MCF 10A (cell line): Measurements from ENCODE around the gene OR7D2. TPM values are rescaled to one million over a fixed set of nuclear protein-coding genes. Genes with fewer than 3 reads are reported as not detected.

Source experiments
- BruUV-seq: library from RNA; stranded (reverse); fragments of 400-500 nt; replicated peaks from 2 replicates; lab custom pipeline; 2021; lab: Mats Ljungman, UMichigan
- CTCF ChIA-PET: fragments of 300-600 bp; sonication (Branson Sonifier 250); formaldehyde crosslinking; extraction: SDS; loops from one replicate; lab custom pipeline; 2021; ENCODE audit warnings: antibody characterized with exemption, inconsistent platforms; lab: Yijun Ruan, JAX
- POLR2A ChIA-PET: fragments of 300-600, 350-650 bp; sonication (Branson Sonifier 250); formaldehyde crosslinking; extraction: SDS; loops from one replicate; lab custom pipeline; 2020; ENCODE audit warnings: antibody characterized with exemption, inconsistent platforms; lab: Yijun Ruan, JAX
- DNase-seq: peaks from one replicate; pipeline ENCODE4 v3.0.0-alpha.2; 2018; ENCODE audit not compliant: unreplicated experiment
- H3K27ac Mint-ChIP-seq: one replicate; pipeline ENCODE4 v1.8.0; 2022; ENCODE audit warnings: mild to moderate bottlenecking, low read depth, mixed read lengths; ENCODE audit not compliant: unreplicated experiment
- H3K27me3 Mint-ChIP-seq: one replicate; pipeline ENCODE4 v1.8.0; 2022; ENCODE audit warnings: mixed read lengths; ENCODE audit not compliant: insufficient read depth, unreplicated experiment
- H3K36me3 Mint-ChIP-seq: one replicate; pipeline ENCODE4 v1.8.0; 2022; ENCODE audit warnings: mild to moderate bottlenecking, moderate library complexity, mixed read lengths; ENCODE audit not compliant: insufficient read depth, unreplicated experiment
- H3K4me1 Mint-ChIP-seq: one replicate; pipeline ENCODE4 v1.8.0; 2022; ENCODE audit warnings: mixed read lengths; ENCODE audit not compliant: insufficient read depth, unreplicated experiment
- H3K4me3 Mint-ChIP-seq: one replicate; pipeline ENCODE4 v1.8.0; 2022; ENCODE audit warnings: mild to moderate bottlenecking, moderate library complexity, mixed read lengths; ENCODE audit not compliant: unreplicated experiment
- H3K9me3 Mint-ChIP-seq: one replicate; pipeline ENCODE4 v1.8.0; 2022; ENCODE audit warnings: mixed read lengths; ENCODE audit not compliant: unreplicated experiment
- intact Hi-C: fragments of 100-400 bp; cut with micrococcal nuclease; formaldehyde crosslinking; loops from 2 replicates; pipeline ENCODE4 v1.14.1; 2022
- total RNA-seq: library from RNA; stranded (reverse); gene quantifications from 2 replicates; pipeline ENCODE4 v1.2.3, GENCODE V29; 2022
- TF ChIP-seq, protein P1 (sequence below): fragments of 200-600 bp; IDR thresholded peaks from one replicate; pipeline ENCODE4 v1.8.0; 2022; ENCODE audit warnings: antibody characterized with exemption, mild to moderate bottlenecking; ENCODE audit not compliant: unreplicated experiment

The OR7D2 gene
- total RNA-seq, 1 experiment from 2014 or later, result not detected

DNA sequence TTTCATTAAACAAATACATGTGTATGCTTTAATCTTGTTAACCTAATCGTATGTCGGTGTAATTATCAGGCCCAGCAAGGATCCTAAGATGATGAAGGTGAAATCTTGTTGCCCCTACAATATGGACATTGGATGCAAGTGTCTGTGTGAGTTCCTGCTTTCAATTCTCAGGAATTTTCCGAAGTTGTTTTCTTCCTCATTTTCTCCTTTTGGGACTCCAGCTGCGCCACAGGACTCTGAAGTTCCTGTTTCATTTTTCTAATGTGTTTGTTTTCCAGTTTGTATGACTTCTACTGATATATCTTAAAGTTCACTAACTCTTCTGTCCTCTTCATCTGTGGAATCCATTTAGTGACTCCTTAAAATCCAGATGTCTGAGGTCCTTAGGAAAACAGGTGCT lies 11.9 kb upstream of the OR7D2 start:
- POLR2A ChIA-PET, result interaction anchor here (1.4 kb wide), 1 partner anchor 10 kb away, joined by 6 read pairs; no protein-coding TSS in a partner anchor
- intact Hi-C loops, result no loop called here
- H3K4me1 Mint-ChIP-seq, result no peaks in the 10 kb centered on the region
- BruUV-seq, result no TSS peak
- CTCF ChIA-PET, result no interaction called here
- H3K9me3 Mint-ChIP-seq, result peaks cover 20% of the 10 kb centered on the region
- peaks cover 56% of the 10 kb centered on the region for H3K36me3 Mint-ChIP-seq
- H3K27ac Mint-ChIP-seq, result no peak overlapping the region
- no peak for DNase-seq
- H3K27me3 Mint-ChIP-seq, result no peaks in the 10 kb centered on the region
- H3K4me3 Mint-ChIP-seq, result no peak overlapping the region
- TF ChIP-seq, protein P1, sequence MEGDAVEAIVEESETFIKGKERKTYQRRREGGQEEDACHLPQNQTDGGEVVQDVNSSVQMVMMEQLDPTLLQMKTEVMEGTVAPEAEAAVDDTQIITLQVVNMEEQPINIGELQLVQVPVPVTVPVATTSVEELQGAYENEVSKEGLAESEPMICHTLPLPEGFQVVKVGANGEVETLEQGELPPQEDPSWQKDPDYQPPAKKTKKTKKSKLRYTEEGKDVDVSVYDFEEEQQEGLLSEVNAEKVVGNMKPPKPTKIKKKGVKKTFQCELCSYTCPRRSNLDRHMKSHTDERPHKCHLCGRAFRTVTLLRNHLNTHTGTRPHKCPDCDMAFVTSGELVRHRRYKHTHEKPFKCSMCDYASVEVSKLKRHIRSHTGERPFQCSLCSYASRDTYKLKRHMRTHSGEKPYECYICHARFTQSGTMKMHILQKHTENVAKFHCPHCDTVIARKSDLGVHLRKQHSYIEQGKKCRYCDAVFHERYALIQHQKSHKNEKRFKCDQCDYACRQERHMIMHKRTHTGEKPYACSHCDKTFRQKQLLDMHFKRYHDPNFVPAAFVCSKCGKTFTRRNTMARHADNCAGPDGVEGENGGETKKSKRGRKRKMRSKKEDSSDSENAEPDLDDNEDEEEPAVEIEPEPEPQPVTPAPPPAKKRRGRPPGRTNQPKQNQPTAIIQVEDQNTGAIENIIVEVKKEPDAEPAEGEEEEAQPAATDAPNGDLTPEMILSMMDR, result no peak

DNA sequence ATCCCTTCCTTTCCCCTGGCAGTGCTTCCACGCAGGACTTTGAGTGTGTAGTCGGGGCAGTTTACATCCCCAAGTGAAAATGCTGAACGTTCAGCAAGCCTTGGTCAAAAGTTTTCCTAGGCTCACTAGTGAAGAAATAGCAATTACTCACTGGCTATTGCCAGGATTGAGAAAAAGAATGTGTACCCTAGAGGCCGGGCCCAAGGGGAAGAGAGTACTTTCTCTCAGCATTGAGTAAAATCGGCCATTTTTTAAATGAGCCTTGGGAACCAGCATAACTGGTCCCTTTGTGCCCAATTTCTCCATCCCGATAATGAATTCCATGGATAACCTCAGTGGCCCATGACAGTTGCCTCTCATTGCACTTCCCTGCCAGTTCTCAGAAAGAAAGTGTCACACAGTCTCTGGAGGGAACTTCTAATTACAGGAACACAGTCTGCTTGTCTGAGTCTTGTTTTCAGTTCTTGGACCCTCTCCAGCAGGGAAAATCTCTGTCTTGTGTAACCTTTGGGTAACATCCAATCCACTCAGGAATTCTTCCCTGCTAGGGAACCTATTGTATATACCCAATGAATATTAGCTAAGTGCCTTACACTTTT lies 7.3 kb upstream of the OR7D2 start:
- Mint-ChIP-seq H3K9me3 (peaks cover 31% of the 10 kb centered on the region), H3K4me1 (no peaks in the 10 kb centered on the region), H3K27ac (no peak overlapping the region), H3K4me3 (no peak overlapping the region), H3K36me3 (peaks cover 9% of the 10 kb centered on the region), H3K27me3 (no peaks in the 10 kb centered on the region)
- TF ChIP-seq, protein P1, result no peak
- POLR2A ChIA-PET, result interaction anchor here (0.6 kb wide), 1 partner anchor 45 kb away, joined by 3 read pairs; no protein-coding TSS in a partner anchor
- intact Hi-C loops, result no loop called here
- BruUV-seq, result no TSS peak
- CTCF ChIA-PET, result interaction anchor here (0.6 to 0.7 kb wide), 2 partner anchors 9 to 20 kb away, joined by 3 read pairs; no protein-coding TSS in a partner anchor
- DNase-seq, result no peak

DNA sequence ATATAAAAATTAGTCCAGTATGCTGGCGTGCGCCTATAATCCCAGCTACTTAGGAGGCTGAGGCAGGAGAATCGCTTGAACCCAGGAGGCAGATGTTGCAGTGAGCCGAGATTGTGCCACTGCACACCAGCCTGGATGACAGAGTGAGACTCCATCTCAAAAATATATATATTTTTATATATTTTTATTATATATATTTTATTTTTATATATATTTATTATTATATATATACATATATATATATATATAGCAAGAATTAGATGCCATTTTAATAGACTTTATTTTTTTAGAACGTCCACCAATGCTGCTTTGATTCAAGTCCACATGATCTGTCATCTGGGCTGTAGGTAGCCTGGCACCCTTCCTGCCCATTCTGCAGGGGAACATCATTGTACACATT lies 3.5 kb upstream of the OR7D2 start:
- no peak overlapping the region for H3K4me3 Mint-ChIP-seq
- TF ChIP-seq, protein P1, result no peak
- intact Hi-C loops, result no loop called here
- POLR2A ChIA-PET, result no interaction called here
- DNase-seq, result no peak
- H3K9me3 Mint-ChIP-seq, result peaks cover 15% of the 10 kb centered on the region
- BruUV-seq, result no TSS peak
- no peaks in the 10 kb centered on the region for H3K27me3 Mint-ChIP-seq
- CTCF ChIA-PET, result interaction anchor here (0.6 kb wide), 1 partner anchor 251 kb away, joined by 3 read pairs; no protein-coding TSS in a partner anchor
- no peaks in the 10 kb centered on the region for H3K36me3 Mint-ChIP-seq
- H3K4me1 Mint-ChIP-seq, result no peaks in the 10 kb centered on the region
- no peak overlapping the region for H3K27ac Mint-ChIP-seq

DNA sequence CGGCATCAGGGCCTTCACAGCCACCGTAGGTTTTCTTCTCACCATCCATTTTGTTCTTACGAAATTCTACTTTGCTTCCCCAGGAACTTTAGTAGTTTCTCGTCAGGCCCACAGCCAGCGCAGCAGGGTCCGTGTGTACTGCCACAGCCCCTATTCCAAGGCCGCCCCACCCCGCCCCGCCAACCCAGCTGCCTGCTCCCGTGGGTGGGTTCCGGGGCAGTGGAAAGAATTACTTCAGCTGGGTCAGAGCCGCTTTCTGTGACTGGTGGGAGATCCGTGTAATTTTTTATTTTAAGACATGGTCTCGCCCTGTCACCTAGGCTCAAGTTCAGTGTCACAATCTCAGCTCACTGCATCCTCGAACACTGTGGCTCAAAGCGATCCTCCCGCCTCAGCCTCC lies 4.2 kb downstream of the OR7D2 start:
- Mint-ChIP-seq H3K9me3 (peaks cover 7% of the 10 kb centered on the region), H3K36me3 (no peaks in the 10 kb centered on the region), H3K4me1 (no peaks in the 10 kb centered on the region), H3K27ac (no peak overlapping the region), H3K4me3 (no peak overlapping the region), H3K27me3 (no peaks in the 10 kb centered on the region)
- DNase-seq, result no peak
- ChIA-PET CTCF (no interaction called here), POLR2A (no interaction called here)
- intact Hi-C loops, result no loop called here
- TF ChIP-seq, protein P1, result no peak
- no TSS peak for BruUV-seq
